ENCODE results near the gene BTAF1. TPM values are rescaled to one million over a fixed set of nuclear protein-coding genes. Genes with fewer than 3 reads are reported as not detected.

Gene BTAF1
- total RNA-seq, 1 donor from 2014 or later, result 29.2 TPM

DNA sequence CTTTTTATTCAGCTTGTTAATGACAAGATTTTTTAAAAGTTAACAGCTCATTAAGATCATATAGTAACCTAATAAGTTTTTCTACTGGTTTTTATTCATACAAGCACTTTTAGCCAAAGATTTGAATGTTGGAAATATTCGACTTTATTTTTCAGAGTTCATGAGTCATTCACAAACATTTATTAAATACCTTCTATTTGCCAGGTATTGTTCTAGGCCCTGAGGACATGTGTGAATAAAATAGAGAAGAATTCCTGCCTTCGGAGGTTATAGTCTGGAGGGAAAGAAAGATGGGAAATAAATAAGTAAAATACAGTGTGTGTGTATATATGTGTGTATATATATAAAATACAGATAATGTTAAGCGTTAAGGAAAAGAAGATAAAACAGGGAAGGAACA is 31.5 kb downstream of the BTAF1 start:
- Histone ChIP-seq H3K36me3 (ENCODE audit: insufficient read depth, low read length) (peaks cover 46% of the 10 kb centered on the region), H3K4me1 (ENCODE audit: insufficient read depth, low read length) (no peaks in the 10 kb centered on the region), H2AFZ (ENCODE audit: low read depth, low read length) (no peak overlapping the region), H4K20me1 (ENCODE audit: insufficient read depth, low read length) (peaks cover 9% of the 10 kb centered on the region), H3K79me2 (ENCODE audit: insufficient read depth, low read length) (no peaks in the 10 kb centered on the region), H3K27me3 (ENCODE audit: insufficient read depth, low read length) (no peaks in the 10 kb centered on the region), H3K9me3 (ENCODE audit: insufficient read depth, low read depth, low read length) (no peaks in the 10 kb centered on the region), H3K4me3 (ENCODE audit: insufficient read depth, low read depth, low read length) (no peak overlapping the region), H3K9ac (ENCODE audit: low read length) (no peak overlapping the region), H3K4me2 (ENCODE audit: low read length) (no peak overlapping the region), H3K27ac (ENCODE audit: low read depth, low read length) (no peak overlapping the region)
- Mint-ChIP-seq H3K9me3 (ENCODE audit: unreplicated experiment) (no peaks in the 10 kb centered on the region), H3K4me1 (ENCODE audit: low read depth, unreplicated experiment) (peaks cover 10% of the 10 kb centered on the region), H3K36me3 (ENCODE audit: low read depth, unreplicated experiment) (peaks cover 15% of the 10 kb centered on the region), H3K27me3 (ENCODE audit: low read depth, unreplicated experiment) (no peaks in the 10 kb centered on the region), H3K4me3 (ENCODE audit: unreplicated experiment) (no peak overlapping the region), H3K27ac (ENCODE audit: unreplicated experiment) (no peak overlapping the region)
- TF ChIP-seq EZH2 (IDR thresholded peaks at IDR 0.05; ENCODE audit: insufficient read depth, low read length), result no peak
- TF ChIP-seq, protein P1, sequence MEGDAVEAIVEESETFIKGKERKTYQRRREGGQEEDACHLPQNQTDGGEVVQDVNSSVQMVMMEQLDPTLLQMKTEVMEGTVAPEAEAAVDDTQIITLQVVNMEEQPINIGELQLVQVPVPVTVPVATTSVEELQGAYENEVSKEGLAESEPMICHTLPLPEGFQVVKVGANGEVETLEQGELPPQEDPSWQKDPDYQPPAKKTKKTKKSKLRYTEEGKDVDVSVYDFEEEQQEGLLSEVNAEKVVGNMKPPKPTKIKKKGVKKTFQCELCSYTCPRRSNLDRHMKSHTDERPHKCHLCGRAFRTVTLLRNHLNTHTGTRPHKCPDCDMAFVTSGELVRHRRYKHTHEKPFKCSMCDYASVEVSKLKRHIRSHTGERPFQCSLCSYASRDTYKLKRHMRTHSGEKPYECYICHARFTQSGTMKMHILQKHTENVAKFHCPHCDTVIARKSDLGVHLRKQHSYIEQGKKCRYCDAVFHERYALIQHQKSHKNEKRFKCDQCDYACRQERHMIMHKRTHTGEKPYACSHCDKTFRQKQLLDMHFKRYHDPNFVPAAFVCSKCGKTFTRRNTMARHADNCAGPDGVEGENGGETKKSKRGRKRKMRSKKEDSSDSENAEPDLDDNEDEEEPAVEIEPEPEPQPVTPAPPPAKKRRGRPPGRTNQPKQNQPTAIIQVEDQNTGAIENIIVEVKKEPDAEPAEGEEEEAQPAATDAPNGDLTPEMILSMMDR (IDR thresholded peaks at IDR 0.05; ENCODE audit: insufficient read depth, low read depth, low read length), result no peak
- FAIRE-seq (no peak), DNase-seq (ENCODE audit: low read depth) (no peak)

DNA sequence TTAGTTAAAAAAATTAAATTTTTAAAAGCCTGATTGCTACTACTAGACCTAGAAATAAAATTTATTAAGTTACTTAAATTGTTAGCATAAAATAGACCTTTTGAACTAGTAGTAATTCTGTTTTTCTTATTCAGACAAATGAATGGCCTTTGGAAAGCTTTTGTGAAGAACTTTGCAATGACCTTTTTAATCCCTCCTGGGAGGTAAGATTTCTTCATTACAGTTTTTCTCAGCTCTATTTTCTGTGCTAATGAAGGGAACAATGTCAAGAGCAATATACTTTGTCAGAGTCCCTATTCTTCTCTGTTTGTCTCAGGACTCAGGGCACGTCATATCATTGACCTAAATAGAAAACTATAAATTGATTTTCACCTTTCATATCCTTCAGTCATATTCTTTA is 33.5 kb downstream of the BTAF1 start:
- FAIRE-seq (peak; percentile 17), DNase-seq (ENCODE audit: low read depth) (no peak)
- peaks cover 46% of the 10 kb centered on the region for H3K36me3 ChIP-seq (ENCODE audit: insufficient read depth, low read length)
- H3K9ac ChIP-seq (ENCODE audit: low read length), result no peak overlapping the region
- H3K36me3 Mint-ChIP-seq (ENCODE audit: low read depth, unreplicated experiment), result peaks cover 17% of the 10 kb centered on the region
- no peaks in the 10 kb centered on the region for H3K9me3 ChIP-seq (ENCODE audit: insufficient read depth, low read depth, low read length)
- H3K4me1 ChIP-seq (ENCODE audit: insufficient read depth, low read length), result no peaks in the 10 kb centered on the region
- H3K4me3 ChIP-seq (ENCODE audit: insufficient read depth, low read depth, low read length), result no peak overlapping the region
- H3K4me1 Mint-ChIP-seq (ENCODE audit: low read depth, unreplicated experiment), result peaks cover 10% of the 10 kb centered on the region
- H3K4me3 Mint-ChIP-seq (ENCODE audit: unreplicated experiment), result no peak overlapping the region
- TF ChIP-seq, protein P1 (IDR thresholded peaks at IDR 0.05; ENCODE audit: insufficient read depth, low read depth, low read length), result no peak
- no peak for TF ChIP-seq EZH2 (IDR thresholded peaks at IDR 0.05; ENCODE audit: insufficient read depth, low read length)
- H3K9me3 Mint-ChIP-seq (ENCODE audit: unreplicated experiment), result no peaks in the 10 kb centered on the region
- no peak overlapping the region for H3K27ac Mint-ChIP-seq (ENCODE audit: unreplicated experiment)
- no peak overlapping the region for H3K27ac ChIP-seq (ENCODE audit: low read depth, low read length)
- H3K27me3 Mint-ChIP-seq (ENCODE audit: low read depth, unreplicated experiment), result no peaks in the 10 kb centered on the region
- H3K4me2 ChIP-seq (ENCODE audit: low read length), result no peak overlapping the region
- peaks cover 14% of the 10 kb centered on the region for H4K20me1 ChIP-seq (ENCODE audit: insufficient read depth, low read length)
- no peaks in the 10 kb centered on the region for H3K79me2 ChIP-seq (ENCODE audit: insufficient read depth, low read length)
- no peak overlapping the region for H2AFZ ChIP-seq (ENCODE audit: low read depth, low read length)
- no peaks in the 10 kb centered on the region for H3K27me3 ChIP-seq (ENCODE audit: insufficient read depth, low read length)

DNA sequence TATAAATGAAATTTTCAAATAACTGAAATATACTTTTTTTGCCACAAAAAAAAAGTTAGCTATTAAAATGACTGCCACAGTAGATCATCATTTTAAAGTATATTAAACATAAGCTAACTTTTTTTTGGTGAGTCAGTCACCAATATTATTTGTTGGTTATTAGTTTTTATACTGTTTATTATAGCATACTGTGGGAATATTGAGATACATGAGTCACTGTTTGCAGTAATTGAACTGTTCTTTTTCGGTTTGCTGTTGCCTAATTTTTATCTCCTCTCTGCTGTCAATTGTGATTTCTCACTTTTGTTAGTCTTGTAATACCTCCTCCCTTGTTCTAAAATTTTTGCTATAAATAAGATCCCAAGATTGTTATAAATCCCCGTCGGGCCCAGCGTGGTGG is 45.7 kb downstream of the BTAF1 start:
- Histone ChIP-seq H3K27ac (ENCODE audit: low read depth, low read length) (no peak overlapping the region), H3K79me2 (ENCODE audit: insufficient read depth, low read length) (no peaks in the 10 kb centered on the region), H3K36me3 (ENCODE audit: insufficient read depth, low read length) (peaks cover 31% of the 10 kb centered on the region), H3K27me3 (ENCODE audit: insufficient read depth, low read length) (no peaks in the 10 kb centered on the region), H2AFZ (ENCODE audit: low read depth, low read length) (no peak overlapping the region), H3K4me3 (ENCODE audit: insufficient read depth, low read depth, low read length) (no peak overlapping the region), H3K9ac (ENCODE audit: low read length) (no peak overlapping the region), H4K20me1 (ENCODE audit: insufficient read depth, low read length) (no peaks in the 10 kb centered on the region), H3K9me3 (ENCODE audit: insufficient read depth, low read depth, low read length) (no peaks in the 10 kb centered on the region), H3K4me1 (ENCODE audit: insufficient read depth, low read length) (peaks cover 1% of the 10 kb centered on the region), H3K4me2 (ENCODE audit: low read length) (no peak overlapping the region)
- Mint-ChIP-seq H3K4me1 (ENCODE audit: low read depth, unreplicated experiment) (peaks cover under 1% of the 10 kb centered on the region), H3K9me3 (ENCODE audit: unreplicated experiment) (no peaks in the 10 kb centered on the region), H3K27ac (ENCODE audit: unreplicated experiment) (no peak overlapping the region), H3K4me3 (ENCODE audit: unreplicated experiment) (no peak overlapping the region), H3K36me3 (ENCODE audit: low read depth, unreplicated experiment) (peaks cover 7% of the 10 kb centered on the region), H3K27me3 (ENCODE audit: low read depth, unreplicated experiment) (no peaks in the 10 kb centered on the region)
- DNase-seq (ENCODE audit: low read depth), result no peak
- TF ChIP-seq EZH2 (IDR thresholded peaks at IDR 0.05; ENCODE audit: insufficient read depth, low read length), result no peak
- TF ChIP-seq, protein P1 (IDR thresholded peaks at IDR 0.05; ENCODE audit: insufficient read depth, low read depth, low read length), result no peak
- no peak for FAIRE-seq

All from astrocyte (in vitro differentiated cells and primary cell).